ENCODE data around the gene POLR2L. TPM values are rescaled to one million over a fixed set of nuclear protein-coding genes. Genes with fewer than 3 reads are reported as not detected.

POLR2L gene
- total and polyA plus RNA-seq, 2 of the 13 experiments (the other 11 are each of a cell fraction or from before 2014, with no cell fraction given): 104 to 114 TPM

DNA sequence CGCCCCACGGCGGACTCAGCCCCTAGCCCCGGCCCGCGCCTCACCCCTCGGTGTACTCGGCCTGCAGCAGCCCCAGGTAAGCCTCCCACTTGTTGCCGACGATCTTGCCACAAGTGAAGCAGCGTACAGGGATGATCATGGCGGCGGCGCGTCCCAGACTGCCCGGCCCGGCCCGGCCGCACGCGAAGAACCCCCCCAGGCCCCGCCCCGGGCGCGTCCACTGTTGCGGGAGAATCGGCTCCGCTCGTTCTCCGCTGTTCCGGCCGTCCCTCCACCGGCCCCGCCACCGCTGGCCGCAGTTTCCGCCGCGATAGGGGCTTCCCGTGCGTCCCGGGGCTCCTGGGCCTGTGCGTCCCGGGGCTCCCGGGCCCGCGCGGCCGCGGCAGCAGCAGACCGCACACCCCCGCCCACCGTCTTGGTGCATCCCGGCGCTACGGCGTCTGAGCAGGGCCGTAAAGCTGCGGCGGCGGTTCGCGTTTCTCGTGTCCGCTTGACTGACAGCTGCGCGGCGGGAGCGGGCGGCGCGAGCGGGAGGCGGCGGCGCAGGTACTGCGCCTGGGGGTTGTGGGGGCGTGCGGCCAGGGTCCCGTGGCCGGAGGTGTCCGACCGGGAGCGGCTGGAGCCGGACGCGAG lies at the start of gene POLR2L, which contains the start of gene TSPAN4 (continued):
- TF ChIP-seq, protein P1, sequence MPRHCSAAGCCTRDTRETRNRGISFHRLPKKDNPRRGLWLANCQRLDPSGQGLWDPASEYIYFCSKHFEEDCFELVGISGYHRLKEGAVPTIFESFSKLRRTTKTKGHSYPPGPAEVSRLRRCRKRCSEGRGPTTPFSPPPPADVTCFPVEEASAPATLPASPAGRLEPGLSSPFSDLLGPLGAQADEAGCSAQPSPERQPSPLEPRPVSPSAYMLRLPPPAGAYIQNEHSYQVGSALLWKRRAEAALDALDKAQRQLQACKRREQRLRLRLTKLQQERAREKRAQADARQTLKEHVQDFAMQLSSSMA (CRISPR knock-in tag; IDR thresholded peaks at IDR 0.05): no peak
- TF ChIP-seq ZFP36 (IDR thresholded peaks at IDR 0.05; ENCODE audit: borderline replicate concordance, low read depth, low read length, partially characterized antibody): no peak
- TF ChIP-seq RARG (CRISPR knock-in tag; IDR thresholded peaks at IDR 0.05; ENCODE audit: low read depth): no peak
- TF ChIP-seq, protein P2, sequence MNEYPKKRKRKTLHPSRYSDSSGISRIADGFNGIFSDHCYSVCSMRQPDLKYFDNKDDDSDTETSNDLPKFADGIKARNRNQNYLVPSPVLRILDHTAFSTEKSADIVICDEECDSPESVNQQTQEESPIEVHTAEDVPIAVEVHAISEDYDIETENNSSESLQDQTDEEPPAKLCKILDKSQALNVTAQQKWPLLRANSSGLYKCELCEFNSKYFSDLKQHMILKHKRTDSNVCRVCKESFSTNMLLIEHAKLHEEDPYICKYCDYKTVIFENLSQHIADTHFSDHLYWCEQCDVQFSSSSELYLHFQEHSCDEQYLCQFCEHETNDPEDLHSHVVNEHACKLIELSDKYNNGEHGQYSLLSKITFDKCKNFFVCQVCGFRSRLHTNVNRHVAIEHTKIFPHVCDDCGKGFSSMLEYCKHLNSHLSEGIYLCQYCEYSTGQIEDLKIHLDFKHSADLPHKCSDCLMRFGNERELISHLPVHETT (CRISPR knock-in tag; conservative IDR thresholded peaks at IDR 0.05): peak; percentile 65; the same call in 1 of the 2 replicates
- peak; percentile 88 for TF ChIP-seq ZNF451 (CRISPR knock-in tag; IDR thresholded peaks at IDR 0.05)
- TF ChIP-seq POLR2A (IDR thresholded peaks at IDR 0.05; ENCODE audit: insufficient read depth in 1 of 2, low read depth in 2 of 2, low read length in 2 of 2): peak in 1 of 2 experiments; percentile 96; a peak in 2 of 4 replicates
- TF ChIP-seq, protein P3, sequence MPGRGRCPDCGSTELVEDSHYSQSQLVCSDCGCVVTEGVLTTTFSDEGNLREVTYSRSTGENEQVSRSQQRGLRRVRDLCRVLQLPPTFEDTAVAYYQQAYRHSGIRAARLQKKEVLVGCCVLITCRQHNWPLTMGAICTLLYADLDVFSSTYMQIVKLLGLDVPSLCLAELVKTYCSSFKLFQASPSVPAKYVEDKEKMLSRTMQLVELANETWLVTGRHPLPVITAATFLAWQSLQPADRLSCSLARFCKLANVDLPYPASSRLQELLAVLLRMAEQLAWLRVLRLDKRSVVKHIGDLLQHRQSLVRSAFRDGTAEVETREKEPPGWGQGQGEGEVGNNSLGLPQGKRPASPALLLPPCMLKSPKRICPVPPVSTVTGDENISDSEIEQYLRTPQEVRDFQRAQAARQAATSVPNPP (CRISPR knock-in tag; IDR thresholded peaks at IDR 0.05): peak; percentile 61; the same call in 1 of the 2 replicates
- TF ChIP-seq ZNF337 (CRISPR knock-in tag; IDR thresholded peaks at IDR 0.05; ENCODE audit: borderline replicate concordance, low read depth): no peak
- peak; percentile 86 for TF ChIP-seq TARDBP (CRISPR knock-in tag; IDR thresholded peaks at IDR 0.05)
- no peak for TF ChIP-seq FOXP1 (IDR thresholded peaks at IDR 0.05)
- no peak for TF ChIP-seq FOXP1 (CRISPR knock-in tag; IDR thresholded peaks at IDR 0.05)
- TF ChIP-seq IKZF4 (CRISPR knock-in tag; IDR thresholded peaks at IDR 0.05; ENCODE audit: borderline replicate concordance, low read depth, not compliant biosample characterization): peak; percentile 87
- TF ChIP-seq GATAD1 (CRISPR knock-in tag; IDR thresholded peaks at IDR 0.05): peak; percentile 86
- 0 out of 2 replicates have a peak, but pooled peaks have one; percentile 8 for TF ChIP-seq PITX1 (CRISPR knock-in tag; IDR thresholded peaks at IDR 0.05)
- TF ChIP-seq ZNF354B (CRISPR knock-in tag; IDR thresholded peaks at IDR 0.05): peak; percentile 92; the same call in 1 of the 2 replicates
- no peak for TF ChIP-seq CBX1 (IDR thresholded peaks at IDR 0.05; ENCODE audit: low read depth)
- no peak for TF ChIP-seq ZNF598 (CRISPR knock-in tag; IDR thresholded peaks at IDR 0.05; ENCODE audit: borderline replicate concordance)
- peak; percentile 87 for TF ChIP-seq TOPORS (CRISPR knock-in tag; IDR thresholded peaks at IDR 0.05)
- TF ChIP-seq, protein P4, sequence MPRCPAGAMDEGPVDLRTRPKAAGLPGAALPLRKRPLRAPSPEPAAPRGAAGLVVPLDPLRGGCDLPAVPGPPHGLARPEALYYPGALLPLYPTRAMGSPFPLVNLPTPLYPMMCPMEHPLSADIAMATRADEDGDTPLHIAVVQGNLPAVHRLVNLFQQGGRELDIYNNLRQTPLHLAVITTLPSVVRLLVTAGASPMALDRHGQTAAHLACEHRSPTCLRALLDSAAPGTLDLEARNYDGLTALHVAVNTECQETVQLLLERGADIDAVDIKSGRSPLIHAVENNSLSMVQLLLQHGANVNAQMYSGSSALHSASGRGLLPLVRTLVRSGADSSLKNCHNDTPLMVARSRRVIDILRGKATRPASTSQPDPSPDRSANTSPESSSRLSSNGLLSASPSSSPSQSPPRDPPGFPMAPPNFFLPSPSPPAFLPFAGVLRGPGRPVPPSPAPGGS (CRISPR knock-in tag; IDR thresholded peaks at IDR 0.05): peak; percentile 88; the same call in 1 of the 2 replicates
- peak; percentile 52; the same call in 1 of the 2 replicates for TF ChIP-seq ELF3 (CRISPR knock-in tag; IDR thresholded peaks at IDR 0.05)
- TF ChIP-seq ARNTL (CRISPR knock-in tag; IDR thresholded peaks at IDR 0.05): peak; percentile 60
- TF ChIP-seq ZNF75D (CRISPR knock-in tag; IDR thresholded peaks at IDR 0.05; ENCODE audit: borderline replicate concordance): no peak
- TF ChIP-seq GTF3A (CRISPR knock-in tag; conservative IDR thresholded peaks at IDR 0.05): no peak
- TF ChIP-seq TBP (CRISPR knock-in tag; IDR thresholded peaks at IDR 0.05): no peak
- TF ChIP-seq STAT5B (CRISPR knock-in tag; IDR thresholded peaks at IDR 0.05): no peak
- TF ChIP-seq ZNF709 (CRISPR knock-in tag; IDR thresholded peaks at IDR 0.05): no peak
- no peak for TF ChIP-seq ZNF124 (CRISPR knock-in tag; IDR thresholded peaks at IDR 0.05)
